IPS-11a (cell line): ENCODE measurements around the gene PCDHGB3.
A peak's percentile ranks its signal among the peaks of the same experiment; 100 is the strongest.

Source experiments
- H3K4me3 ChIP-seq: one replicate; pipeline ENCODE4 v1.5.1; 2013; ENCODE audit warnings: low read depth, low read length, control low read depth

PCDHGB3 gene

DNA sequence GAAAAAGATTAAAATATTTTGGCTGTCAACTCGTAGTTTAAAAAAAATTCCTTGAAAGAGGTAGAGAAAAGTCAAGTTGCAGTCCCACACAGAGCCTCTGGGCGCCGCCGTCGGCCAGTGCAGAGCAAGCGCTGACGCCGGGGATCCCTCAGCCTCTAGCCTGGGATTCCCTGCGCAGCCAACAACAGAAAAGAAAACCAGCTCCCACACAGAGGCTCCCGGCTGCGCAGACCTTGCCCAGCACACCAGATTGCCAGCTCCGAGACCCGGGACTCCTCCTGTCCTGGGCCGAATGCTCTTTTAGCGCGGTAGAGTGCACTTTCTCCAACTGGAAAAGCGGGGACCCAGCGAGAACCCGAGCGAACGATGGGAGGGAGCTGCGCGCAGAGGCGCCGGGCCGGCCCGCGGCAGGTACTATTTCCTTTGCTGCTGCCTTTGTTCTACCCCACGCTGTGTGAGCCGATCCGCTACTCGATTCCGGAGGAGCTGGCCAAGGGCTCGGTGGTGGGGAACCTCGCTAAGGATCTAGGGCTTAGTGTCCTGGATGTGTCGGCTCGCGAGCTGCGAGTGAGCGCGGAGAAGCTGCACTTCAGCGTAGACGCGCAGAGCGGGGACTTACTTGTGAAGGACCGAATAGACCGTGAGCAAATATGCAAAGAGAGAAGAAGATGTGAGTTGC is 47.6 kb downstream of the PCDHGB3 start, which contains the start of gene PCDHGB7:
Gene PCDHGB7, plus strand, starts transcription at position 184 of the 679 bp plus-strand sequence. Its CDS starts 183 bp downstream, at position 367.
- H3K4me3 ChIP-seq, result peak within 1 kb of the TSS; percentile 54

GRCh38 chr5:141419074-141419880 is 49.2 kb downstream of the PCDHGB3 start:
- no peak overlapping the region for H3K4me3 ChIP-seq

- H3K4me3 ChIP-seq, result peak within 1 kb of the TSS; percentile 47
Measured at GRCh38 chr5:141420855-141421488, 50.9 kb downstream of the PCDHGB3 start, which contains the start of gene PCDHGA11. TSS of gene PCDHGA11 (plus strand) at chr5:141421051. CDS start at chr5:141421228, 177 bp downstream.

GRCh38 chr5:141421489-141421855 is 51.4 kb downstream of the PCDHGB3 start:
- peak overlapping the region; percentile 47 for H3K4me3 ChIP-seq
